Effector CD4-positive, alpha-beta T cell (primary cell): ENCODE results near the gene WBP2NL.

ENCODE experiments used
- DNase-seq: peaks from one replicate; pipeline ENCODE4 v3.0.0-alpha.2; 2020

The WBP2NL gene

GRCh38 chr22:41978732-41979131 is 19.9 kb upstream of the WBP2NL start:
- no peak for DNase-seq

- DNase-seq, result no peak
Observed at GRCh38 chr22:41979423-41980250, 19.0 kb upstream of the WBP2NL start.

GRCh38 chr22:41982865-41983264 is 15.7 kb upstream of the WBP2NL start:
- DNase-seq, result no peak

- DNase-seq, result no peak
Observed at GRCh38 chr22:41983513-41984405, 14.8 kb upstream of the WBP2NL start.

- DNase-seq, result no peak
Observed at GRCh38 chr22:41987276-41987675, 11.3 kb upstream of the WBP2NL start.

- DNase-seq, result no peak
Observed at GRCh38 chr22:41989246-41989645, 9.3 kb upstream of the WBP2NL start.

GRCh38 chr22:41991111-41991510 is 7.5 kb upstream of the WBP2NL start:
- no peak for DNase-seq

GRCh38 chr22:41992496-41992895 is 6.1 kb upstream of the WBP2NL start:
- DNase-seq, result no peak

GRCh38 chr22:41995211-41995610 is 3.4 kb upstream of the WBP2NL start:
- DNase-seq, result no peak

- no peak for DNase-seq
Observed at GRCh38 chr22:41996826-41997225, 1.8 kb upstream of the WBP2NL start.

GRCh38 chr22:42000466-42000865 is 1.9 kb downstream of the WBP2NL start:
- DNase-seq, result no peak

- no peak for DNase-seq
Observed at GRCh38 chr22:42001121-42001520, 2.5 kb downstream of the WBP2NL start.

- DNase-seq, result no peak
Observed at GRCh38 chr22:42001706-42002105, 3.1 kb downstream of the WBP2NL start.

GRCh38 chr22:42007922-42008321 is 9.3 kb downstream of the WBP2NL start:
- DNase-seq, result no peak

- DNase-seq, result no peak
Observed at GRCh38 chr22:42010778-42011177, 12.2 kb downstream of the WBP2NL start.

GRCh38 chr22:42013385-42013784 is 14.8 kb downstream of the WBP2NL start:
- no peak for DNase-seq

- DNase-seq, result no peak
Observed at GRCh38 chr22:42016111-42016510, 17.5 kb downstream of the WBP2NL start.

GRCh38 chr22:42018224-42018623 is 19.6 kb downstream of the WBP2NL start:
- DNase-seq, result no peak

- DNase-seq, result no peak
Observed at GRCh38 chr22:42021571-42021970, 23.0 kb downstream of the WBP2NL start.

GRCh38 chr22:42022162-42022847 is 23.7 kb downstream of the WBP2NL start:
- no peak for DNase-seq

- no peak for DNase-seq
Observed at GRCh38 chr22:42025421-42025820, 26.8 kb downstream of the WBP2NL start.

- no peak for DNase-seq
Observed at GRCh38 chr22:42026705-42027104, 28.1 kb downstream of the WBP2NL start.
